ENCODE measurements around the gene GTF2H1.

The GTF2H1 gene

DNA sequence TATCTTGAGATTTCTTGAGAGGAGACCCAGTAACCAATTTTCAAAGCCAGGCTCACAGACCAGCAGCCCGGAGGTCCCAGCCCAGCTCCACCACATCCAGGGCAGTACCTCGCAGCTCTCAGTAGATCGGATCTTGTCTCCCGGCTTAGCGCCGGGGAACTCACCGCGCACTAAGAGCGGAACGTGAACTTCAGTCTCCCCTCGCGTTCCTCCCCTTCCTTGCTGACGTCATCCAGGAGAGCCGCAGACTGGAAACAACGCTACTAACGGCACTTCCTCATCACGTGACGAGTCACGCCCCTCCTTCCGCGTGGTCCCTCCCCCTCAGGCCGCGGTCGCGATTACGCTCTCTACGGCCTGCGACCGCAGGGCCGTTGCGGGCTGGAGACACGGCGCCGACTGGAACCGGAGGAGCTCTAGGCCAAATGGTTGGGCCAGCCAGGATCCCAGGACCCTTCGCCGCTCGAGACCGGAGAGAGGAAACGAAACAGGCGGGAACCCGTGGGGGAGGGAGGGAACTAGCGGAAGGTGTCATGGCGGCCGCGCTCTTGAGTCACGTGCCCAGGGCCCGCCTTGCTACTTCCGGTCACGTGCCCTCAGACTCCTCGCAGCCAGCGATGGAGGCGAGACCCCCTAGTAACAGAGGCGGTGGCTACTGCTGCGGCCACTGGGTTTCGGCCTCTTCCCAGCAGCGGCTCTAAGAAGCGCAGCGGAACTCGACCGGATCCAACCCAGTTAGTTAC is at the start of gene GTF2H1, which contains the start of gene HPS5:
TSS of gene GTF2H1 (plus strand) at position 599 of the 743 bp plus-strand sequence. CDS start 10,508 bp downstream, outside the sequence.
TSS of gene HPS5 (minus strand) at position 172 of the 743 bp plus-strand sequence. CDS start 4,282 bp downstream, outside the sequence.
- DNase-seq (ENCODE audit: low spot score) = peak; percentile 99

DNA sequence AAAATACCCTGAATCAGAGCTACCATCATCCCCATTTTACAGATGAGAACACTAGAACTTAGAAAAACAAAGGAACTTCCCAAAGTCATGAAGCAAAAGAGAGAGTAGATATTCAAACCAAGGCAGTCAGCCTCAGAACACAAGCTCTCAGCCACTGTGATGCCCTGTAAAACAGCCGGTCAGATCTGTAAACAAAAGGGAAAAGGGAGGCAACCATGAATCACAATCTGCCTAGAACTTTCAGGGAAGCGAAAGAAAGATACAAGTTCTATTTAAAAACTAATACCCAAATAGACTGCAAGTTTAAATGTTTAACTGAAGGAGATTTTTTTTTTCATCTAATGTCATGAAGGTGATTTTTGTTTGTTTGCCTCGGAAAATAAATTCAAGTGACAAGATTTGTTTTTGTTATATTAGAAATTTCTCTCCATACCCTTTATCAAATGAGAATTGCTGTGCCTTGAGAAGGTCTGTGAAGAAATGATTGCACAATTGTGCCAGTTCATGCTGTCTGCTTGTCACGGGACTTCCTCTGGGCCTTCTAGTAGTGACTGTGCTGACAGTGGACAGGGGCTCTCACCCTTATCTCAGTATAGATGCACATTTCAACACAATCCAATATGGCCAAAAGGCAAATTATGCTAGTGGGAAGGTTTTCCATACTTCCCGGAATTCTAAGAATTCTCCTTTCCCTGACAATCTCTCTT is 44.6 kb upstream of the GTF2H1 start:
- DNase-seq (ENCODE audit: low spot score) = no peak

DNA sequence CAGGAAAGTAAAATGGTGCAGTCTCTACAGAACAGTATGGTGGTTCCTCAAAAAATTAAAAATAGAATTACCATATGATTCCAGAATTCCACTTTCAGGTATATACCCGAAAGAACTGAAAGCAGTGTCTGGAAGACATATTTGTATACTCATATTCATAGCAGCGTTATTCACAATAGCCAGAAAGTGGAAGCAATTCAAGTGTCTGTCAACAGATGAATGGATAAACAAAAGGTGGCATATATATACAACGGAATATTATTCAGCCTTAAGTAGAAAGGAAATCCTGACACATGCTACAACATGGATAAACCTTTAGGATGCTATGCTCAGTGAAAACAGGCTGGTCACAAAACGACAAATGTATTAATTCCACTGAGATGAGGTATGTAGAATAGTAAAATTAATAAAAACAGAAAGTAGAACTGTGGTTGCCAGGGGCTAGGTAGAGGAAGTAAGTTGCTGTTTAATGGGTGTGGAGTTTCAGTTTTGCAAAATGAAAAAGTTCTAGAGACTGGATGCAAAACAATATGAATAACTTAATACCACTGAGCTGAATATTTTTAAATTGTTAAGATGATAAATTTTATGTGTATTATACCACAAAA is 41.8 kb upstream of the GTF2H1 start:
- no peak for DNase-seq (ENCODE audit: low spot score)

DNA sequence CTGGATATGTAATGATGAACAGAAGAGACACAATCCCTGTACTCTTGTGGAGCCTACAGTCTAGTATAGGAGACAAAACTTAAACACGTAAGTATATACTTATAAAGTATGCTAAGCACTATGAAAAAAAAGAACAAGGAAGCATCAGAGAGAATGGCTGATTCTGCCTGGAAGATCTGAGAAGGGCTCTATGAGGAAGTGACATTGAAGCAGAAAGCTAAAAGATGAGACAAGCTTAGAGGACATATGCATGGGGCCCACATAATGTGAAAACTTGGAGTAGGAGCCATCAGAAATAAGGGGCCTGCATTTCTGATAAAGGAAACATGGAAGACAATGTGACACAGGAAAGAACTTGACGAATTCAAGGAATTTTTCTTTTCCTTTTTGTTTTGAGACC is 39.7 kb upstream of the GTF2H1 start:
- DNase-seq (ENCODE audit: low spot score) = no peak

DNA sequence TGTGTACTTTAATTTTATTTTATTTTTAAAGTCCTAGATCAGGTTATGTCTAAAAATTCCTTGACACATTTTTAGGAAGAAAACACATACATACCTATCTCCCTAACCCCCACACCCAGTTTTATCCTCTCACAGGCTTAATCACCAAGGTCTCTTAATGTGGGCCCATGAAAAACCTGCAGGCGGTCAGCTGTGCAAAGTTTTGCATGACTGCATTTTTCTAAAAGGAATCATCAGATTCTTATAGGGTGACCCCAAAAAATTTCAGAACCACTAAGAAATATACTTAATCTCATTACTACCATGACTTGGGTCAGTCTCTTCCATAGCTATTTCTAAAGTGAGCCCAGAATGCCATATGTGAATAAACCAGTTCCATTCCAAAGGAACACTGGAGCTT is 36.5 kb upstream of the GTF2H1 start:
- DNase-seq (ENCODE audit: low spot score) = no peak

DNA sequence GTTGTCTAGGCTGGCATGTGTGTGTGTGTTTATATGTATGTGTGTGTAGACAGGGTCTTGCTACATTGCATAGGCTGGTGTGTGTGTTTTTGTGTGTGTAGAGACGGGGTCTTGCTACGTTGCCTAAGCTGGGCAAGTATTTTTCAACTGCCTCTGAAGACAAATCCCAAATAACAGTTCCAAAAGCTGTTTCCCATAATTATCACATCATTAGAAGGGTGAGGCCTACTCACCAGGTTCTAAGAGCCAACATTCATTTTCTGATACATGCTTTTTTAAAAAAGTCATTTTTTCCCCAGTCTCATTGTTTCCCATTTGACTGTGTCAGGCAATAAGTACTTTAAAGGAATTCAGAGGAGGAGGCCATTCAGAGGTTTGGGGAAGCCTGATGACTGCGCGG is 33.5 kb upstream of the GTF2H1 start:
- DNase-seq (ENCODE audit: low spot score) = no peak

DNA sequence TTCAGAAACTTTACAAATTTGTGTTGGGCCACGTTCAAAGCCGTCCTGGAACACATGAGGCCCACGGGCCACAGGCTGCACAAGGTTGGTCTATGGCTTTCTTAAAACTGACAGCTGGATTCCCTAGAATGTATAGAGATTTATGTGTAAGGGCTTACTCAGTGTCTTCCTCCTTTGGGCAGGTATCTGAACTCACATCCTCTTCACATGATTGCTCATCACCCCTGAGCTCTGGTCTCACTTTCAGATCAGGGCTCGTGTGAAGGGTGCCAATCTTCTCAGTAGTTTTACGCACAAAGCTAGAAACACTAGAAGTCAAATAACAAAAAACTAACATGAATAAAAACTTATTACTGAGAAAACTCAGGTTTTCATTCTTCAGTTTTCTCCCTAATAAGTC is 27.5 kb upstream of the GTF2H1 start:
- DNase-seq (ENCODE audit: low spot score) = no peak

DNA sequence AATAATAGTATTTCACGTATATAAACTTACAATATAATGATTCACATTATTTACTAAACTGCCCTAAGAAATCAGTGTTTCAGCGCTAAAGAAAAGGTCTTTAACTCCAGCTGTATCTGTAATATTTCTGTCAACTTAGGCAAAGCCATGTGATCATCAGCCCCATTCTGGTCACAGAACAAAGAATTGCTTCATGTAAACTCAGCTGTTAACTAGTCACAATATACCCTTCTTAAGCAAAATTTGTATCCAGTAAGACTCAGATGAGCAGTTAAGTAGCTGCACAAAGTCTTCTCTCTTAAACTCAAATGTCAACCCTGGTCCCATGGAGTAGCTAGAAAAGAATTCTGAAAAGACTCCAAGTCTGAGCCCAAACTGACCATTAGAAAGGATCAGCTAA is 27.1 kb upstream of the GTF2H1 start:
- no peak for DNase-seq (ENCODE audit: low spot score)

DNA sequence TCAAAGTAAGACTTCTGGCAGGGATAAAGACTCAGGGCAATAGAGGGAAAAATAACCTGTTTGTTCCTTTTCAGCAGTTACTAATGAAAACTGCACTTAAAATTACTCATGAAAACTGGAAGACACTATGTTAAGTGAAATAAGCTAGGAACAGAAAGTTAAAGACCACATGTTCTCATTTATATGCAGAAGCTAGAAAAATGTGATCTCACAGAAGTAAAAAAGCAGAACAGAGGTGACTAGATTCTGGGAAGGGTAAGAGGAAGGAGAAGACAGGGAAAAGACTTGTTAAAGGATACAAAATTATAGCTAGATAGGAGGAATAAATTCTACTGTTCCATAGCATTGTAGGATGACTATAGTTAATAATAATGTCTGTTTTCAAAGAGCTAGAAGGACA is 22.6 kb upstream of the GTF2H1 start:
- no peak for DNase-seq (ENCODE audit: low spot score)

DNA sequence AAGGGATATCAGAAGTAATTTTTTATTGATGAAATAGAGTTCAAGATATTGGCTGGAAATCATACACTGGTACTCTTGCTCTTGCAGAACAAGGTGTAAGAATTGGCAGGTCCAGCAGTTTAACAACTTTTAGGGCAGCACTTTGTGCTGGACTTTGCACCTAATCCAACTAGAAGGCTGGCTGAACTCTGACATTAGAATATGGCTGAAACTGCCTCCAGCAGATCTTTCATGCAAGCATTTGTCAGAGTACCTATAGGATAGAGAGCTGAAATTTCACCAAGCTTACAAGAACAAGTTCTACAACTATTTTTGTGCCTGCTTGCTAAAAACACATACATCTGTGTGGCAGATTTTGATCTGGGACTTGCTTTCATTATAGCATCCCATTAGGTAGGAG is 17.6 kb upstream of the GTF2H1 start:
- DNase-seq (ENCODE audit: low spot score) = no peak

DNA sequence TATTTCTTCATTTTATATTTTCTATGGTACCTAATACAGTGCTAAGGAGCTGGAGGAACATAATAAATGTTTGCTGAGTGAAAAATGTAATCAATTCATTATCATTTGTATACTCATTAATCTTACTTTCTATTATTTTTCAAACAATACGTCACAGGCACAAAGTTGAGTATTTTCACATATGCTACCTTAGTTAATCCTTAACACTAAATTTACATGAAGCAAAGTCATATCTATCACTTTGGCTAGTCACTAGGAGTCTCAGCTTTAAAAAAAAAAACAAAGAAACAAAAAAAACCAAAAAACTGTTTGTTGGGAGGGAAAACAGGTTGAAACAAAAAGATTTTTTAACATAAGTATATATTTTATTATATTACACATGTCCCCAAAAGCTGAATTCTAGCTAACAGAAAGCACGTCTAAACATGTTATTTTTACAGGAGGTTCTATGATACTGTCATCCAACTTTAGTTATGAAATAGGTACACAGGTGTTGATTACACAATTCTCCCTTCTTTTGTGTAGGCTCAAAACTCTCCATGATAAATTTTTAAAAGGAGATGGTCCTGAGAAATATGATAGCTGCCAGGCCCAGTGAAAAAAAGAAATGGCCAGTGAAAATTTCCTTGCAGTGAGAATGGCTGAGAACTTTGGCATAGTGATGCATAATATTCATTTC is 14.8 kb upstream of the GTF2H1 start:
- DNase-seq (ENCODE audit: low spot score) = no peak

DNA sequence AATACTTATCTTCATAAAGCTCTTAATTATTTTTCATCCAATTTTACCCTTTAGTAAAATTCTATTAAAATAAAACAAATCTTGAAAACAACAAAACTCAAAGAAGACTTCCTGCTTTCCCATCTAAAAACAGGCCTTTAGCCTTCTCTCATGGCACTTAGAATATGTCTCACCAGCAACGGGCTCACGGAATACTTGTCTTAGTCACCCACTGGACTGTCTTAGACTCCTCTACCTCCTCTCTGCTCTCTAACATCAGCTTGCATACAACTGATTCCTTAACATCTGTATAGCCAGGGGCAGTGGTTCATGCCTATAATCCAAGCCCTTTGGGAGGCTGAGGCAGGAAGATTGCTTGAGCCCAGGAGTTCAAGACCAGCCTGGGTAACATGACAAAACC is 14.1 kb upstream of the GTF2H1 start:
- DNase-seq (ENCODE audit: low spot score) = no peak

DNA sequence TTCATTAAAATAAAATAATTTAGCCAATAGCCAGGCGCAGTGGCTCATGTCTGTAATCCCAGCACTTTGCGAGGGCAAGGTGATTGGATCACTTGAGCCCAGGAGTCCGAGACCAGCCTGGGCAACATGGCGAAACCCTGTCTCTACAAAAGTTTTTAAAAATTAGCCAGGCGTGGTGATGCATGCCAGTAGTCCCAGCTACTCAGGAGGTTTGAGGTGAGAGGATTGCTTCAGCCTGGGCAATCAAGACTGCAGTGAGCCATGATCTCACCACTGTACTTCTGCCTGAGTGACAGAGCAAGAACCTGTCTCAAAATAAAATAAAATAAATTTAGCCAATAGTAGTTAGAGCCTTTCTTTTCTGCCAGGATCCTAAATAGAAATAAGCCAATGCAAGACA is 12.7 kb upstream of the GTF2H1 start:
- peak; percentile 22 for DNase-seq (ENCODE audit: low spot score)

DNA sequence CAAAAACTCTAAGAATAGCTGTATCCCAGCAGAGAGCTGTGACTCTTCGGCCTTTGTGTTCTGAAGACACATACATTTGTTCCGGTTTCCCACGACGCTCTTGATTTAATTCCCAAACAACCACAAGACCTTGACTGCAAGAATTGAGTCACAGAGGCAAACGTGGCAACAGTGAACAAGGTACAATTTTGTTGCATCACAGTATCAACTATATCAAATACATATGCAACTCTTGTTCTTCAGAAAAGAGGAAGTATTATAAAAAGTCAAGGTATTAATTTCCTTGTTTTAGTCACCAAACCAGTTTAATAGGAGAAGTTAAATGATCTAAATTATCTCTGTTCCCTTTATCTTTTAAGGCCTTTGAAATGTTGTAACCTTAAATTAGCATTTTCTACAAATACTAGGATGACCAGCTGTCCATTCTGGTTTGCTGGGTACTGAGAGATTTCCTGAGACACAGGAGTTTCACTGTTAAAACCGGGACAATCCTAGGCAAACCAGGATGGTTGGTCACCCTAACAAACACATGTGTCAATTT is 11.5 kb upstream of the GTF2H1 start:
- DNase-seq (ENCODE audit: low spot score) = no peak

DNA sequence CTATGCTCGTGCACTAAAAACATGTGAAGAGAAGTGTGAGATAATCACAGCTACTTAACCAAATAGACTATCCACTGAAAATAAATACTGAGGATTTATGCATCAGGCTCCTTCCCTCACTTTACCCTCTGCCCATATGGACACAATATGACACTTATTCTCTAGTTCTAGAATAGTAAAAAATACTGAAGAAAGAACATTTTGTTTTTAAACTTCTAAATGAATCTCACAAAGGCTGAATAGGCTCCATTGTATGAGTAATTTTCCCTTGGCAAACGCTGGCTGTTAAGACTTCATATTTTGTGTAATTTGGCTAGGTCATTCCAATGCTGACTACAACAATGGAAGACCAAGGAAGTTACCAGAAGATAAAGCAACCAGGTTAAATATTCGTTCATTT is 10.4 kb upstream of the GTF2H1 start:
- DNase-seq (ENCODE audit: low spot score) = no peak

DNA sequence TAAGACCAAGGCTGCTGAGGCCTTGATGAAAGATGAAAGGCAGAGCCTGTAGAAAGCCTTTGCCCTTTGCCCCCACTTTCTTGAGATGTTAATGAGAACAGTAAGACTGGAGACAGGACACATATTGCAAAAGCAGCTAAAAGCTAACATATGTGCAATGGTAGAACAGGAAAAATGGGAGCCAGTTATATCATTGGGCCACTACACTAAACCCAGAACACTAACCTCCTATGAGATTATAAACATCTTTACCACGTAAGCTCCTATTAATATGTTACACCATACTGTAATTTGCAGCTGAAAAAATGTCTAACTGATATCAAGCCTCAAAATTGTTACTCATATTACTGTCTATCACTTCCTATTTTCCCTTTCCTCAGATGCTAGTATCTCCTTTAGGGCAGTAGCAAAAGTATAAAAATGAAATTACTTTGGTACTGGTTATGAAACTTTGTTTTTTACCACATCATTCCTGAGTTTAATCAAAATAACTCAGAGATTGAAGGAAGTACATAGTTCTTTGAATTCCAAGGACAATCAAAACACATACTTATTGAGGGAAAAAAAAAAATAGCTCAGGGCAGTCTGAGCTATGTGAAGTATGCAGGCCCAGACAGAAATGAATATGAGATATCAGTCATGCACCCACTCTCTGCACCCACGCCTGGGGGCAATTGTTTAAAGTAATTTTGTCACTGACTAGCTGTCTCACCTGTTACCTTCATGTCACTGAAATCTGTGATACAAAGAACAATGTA is 9.5 kb upstream of the GTF2H1 start:
- peak; percentile 50 for DNase-seq (ENCODE audit: low spot score)

DNA sequence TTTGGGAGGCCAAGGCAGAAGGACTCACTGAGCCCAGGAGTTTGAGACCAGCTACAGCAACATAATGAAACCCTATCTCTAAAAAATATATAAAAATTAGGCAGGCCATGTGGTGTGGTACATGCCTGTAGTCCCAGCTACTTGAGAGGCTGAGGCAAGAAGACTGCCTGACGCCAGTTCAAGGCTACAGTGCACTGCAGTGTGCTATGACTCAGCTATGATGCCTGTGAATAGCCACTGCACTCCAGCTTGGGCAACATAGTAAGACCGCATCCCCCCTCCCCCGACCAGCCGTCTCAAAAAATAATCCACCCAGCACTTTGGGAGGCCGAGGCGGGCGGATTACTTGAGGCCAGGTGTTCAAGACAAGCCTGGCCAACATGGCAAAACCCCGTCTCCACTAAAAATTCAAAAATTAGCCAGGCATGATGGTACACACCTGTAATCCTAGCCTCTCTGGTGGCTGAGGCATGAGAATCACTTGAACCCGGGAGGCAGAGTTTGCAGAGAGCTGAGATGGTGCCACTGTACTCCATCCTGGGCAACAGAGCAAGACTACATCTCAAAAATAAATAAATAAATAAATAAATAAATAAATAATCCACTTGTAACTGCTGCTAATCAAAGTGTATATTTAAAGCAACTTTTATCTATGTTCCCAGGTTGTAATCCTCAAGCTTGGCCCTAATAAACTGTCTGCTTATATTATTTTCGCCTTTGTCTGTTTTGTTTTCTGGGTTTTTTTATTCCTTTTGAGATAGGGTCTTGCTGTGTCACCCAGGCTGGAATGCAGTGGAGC is 8.2 kb upstream of the GTF2H1 start:
- DNase-seq (ENCODE audit: low spot score) = peak; percentile 23

DNA sequence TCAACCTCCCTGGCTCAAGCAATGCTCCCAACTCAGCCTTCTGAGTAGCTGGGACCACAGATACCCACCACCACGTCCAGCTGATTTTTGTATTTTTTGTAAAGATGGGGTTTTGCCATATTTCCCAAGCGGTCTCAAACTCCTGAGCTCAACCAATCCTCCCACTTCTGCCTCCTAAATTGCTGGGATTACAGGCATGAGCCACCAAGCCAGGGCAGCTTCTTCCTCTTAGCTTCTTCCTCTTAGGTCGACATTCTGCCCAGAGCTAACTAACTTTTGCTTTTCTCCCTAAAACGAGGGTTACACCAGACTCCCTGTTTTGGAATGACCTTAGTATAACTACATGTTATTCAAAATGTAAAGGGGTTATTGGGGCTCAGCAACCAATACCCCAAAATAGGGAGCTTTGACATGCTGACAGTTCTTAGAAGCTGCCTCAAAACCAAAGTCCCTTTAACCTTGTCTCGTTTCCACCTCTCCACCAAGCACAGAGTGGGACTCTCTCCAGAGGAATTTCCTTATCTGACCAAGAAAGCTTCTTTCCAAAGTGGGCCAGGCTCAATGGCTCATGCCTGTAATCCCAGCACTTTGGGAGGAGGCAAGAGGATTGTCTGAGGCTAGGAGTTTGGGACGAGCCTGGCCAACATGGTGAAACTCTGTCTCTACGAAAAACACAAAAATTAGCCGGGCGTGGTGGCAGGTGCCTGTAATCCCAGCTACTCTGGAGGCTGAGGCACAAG is 7.4 kb upstream of the GTF2H1 start:
- no peak for DNase-seq (ENCODE audit: low spot score)

DNA sequence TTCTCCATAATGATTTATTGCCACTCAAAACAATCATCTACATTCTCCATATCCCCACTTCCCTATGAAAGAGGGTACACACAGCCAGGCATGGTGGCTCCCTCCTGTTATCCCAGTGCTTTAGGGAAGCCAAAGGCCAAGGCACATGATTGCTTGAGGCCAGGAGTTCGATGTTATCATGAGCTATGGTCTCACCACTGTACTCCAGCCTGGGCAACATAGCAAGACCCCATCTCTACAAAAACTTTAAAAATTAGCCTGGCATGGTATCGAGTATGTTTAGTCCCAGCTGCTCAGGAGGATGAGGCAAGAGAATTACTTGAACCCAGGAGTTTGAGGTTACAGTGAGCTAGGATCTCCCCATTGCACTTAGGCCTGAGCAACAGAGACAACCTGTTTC is 6.5 kb upstream of the GTF2H1 start:
- DNase-seq (ENCODE audit: low spot score) = no peak

DNA sequence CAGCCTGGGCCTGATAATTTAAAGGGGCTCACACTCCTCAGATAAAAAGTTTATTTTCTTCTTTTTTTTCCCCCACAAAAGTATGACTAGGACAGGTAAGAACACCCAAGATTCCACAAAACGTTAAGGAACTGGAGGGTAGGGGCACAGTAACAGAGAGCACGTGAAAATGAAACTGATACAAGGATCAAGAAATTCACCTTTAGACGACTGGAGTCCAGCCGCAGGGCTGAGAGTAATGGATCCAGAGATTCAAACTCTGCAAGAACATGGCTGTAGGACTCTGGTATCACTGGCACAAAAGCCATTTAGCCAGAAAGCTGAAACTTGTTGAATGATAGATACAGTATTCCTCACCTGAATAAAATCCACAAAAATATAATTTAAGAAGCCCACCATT is 4.8 kb upstream of the GTF2H1 start:
- DNase-seq (ENCODE audit: low spot score) = no peak

All from kidney tubule cell (primary cell).